Stimulated activated CD4-positive, alpha-beta T cell treated with anti-CD3 and anti-CD28 coated beads, Interleukin-4, amount 100 ng/mL, for 1 hour (primary cell): ENCODE measurements around the gene ADAMTS2.
"Not testable (repeated sequence)": the region's sequence is repeated elsewhere in the genome, so short reads cannot be mapped to it uniquely, and the experiment has no call there.

ENCODE experiments used
- DNase-seq: peaks from one replicate; pipeline ENCODE4 v3.0.0-alpha.2; 2020

Gene ADAMTS2

DNA sequence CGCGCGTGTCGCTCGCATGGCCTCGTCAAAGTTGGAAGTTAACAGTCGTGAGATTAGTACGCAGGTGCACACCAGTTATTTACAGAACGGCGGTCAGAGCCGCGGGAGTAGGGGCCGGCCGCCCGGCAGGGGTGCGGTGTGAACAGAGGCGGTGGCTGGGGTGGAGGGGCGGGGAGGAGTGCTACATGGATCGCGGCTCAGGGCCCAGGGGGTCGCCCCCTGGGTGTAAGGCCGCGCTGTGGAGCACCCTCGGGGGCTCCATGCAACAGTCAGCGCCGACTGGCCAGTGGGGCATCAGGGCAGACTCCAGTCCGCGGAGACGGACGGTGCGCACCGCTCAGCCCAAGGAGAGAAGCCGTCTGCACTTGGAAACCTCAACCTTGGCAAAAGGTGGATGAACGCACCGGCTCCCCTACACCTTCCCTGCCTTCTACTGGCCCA, 224.8 kb downstream of the ADAMTS2 start:
- DNase-seq: no peak

DNA sequence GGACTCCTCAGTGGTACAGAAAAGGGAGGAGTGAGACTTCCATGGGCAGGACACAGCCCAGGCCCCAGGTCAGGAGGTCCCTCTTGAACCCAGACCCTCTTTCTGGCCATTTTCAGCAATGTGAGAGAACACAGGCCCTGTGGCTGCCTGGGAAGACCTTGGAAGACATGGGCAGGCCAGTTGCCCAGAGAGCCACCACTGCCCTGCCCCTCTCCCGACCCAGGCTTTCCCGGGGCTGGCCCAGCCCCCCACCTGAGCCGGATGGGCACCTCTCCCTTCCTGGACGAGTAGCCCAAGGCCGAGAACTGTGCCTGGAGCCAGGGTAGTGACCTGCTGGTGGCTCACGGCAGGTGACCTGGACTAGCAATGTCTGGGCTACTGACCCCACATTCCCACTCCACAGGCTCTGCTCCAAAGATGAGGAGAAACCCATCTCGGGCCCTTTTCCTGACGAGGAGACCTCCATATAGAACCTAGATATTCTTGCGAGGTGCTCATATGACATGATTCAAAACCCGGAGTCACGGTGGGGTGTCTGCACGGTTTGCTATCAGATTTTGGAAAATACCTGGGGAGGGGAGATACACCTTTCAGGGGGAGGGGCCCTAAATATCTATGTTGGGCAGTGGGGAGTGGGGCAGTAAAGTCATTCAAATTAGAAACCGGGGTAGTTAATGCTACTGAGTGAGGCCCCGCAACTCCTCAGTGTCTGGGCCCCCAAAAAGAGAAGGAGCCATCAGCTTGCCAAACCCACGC, 225.7 kb downstream of the ADAMTS2 start:
- no peak for DNase-seq

GRCh38 chr5:179118756-179119414, 226.4 kb downstream of the ADAMTS2 start:
- no peak for DNase-seq

- DNase-seq: no peak
These were observed 226.9 kb downstream of the ADAMTS2 start for GRCh38 chr5:179118338-179118737.

GRCh38 chr5:179115845-179116524, 229.3 kb downstream of the ADAMTS2 start:
- DNase-seq: no peak

DNA sequence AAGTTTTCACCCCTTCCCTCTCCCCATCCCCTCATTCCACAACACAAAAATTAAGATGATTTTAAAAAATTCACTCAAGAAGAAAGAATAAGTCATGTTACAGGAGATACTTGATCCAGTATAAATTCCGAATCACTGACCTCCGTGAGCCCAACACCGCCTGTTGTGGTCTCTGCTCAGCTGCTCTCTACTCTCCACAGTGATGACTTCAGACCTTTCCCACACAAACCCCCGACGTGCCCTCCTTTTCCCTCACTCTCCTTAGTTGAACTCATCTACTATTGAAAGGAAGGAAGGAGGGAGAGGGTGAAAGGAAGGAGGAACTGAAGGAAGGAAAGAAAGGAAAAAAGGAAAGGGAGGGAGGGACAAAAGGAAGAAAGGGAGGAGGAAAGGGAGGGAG, 230.0 kb downstream of the ADAMTS2 start:
- DNase-seq: no peak

DNA sequence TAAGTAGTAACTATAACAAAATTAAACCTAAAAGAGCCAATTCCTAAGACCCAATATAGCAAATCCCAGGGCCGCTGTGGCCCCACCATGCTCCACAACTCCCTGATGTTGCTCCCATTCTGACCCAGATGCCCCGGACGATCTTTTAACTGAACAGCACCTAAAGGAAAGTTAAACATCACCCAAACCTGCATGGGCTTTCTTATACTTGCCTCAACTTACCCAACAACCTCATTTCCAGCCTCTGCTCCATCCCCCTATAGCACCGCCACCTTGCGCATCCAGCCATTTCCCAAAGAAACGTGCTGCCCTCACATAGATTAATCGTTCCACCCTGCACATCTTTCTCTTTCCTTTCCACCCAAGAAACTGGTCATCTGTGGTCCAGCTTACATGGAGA, 230.5 kb downstream of the ADAMTS2 start:
- no peak for DNase-seq

DNA sequence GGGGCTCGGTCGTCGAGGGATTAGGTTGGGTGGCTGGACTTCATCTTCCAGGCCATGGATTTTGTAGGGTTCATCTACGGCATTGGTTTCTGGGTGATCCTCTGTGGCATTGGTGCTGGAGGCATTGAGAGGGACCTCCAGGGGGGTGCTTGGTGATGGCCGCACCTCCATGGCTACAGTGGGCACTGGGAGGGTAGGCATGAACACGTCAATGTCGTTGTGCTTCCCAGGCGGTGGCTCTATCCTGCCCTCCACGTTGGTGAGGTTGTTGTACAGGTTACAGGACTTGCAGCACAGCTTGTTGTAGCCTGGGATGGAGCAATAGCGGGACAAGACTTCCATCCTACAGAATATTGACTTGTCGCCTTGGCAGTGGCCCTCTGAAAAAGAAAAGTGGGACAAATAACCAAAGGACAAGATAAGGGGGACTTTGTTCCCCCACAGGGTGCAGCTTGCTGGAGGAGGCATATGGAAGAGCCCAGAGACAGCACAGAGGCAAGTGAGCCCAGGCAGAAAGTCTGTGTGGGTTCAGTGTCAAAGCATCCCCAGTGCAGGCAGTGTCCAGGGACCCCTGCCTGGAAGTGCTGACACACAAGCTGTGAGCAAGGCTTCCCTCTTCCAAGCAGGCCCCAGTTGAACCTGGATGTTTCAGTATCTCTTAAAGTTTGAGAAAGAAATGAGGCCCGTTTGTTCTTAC, 231.2 kb downstream of the ADAMTS2 start:
- DNase-seq: no peak

DNA sequence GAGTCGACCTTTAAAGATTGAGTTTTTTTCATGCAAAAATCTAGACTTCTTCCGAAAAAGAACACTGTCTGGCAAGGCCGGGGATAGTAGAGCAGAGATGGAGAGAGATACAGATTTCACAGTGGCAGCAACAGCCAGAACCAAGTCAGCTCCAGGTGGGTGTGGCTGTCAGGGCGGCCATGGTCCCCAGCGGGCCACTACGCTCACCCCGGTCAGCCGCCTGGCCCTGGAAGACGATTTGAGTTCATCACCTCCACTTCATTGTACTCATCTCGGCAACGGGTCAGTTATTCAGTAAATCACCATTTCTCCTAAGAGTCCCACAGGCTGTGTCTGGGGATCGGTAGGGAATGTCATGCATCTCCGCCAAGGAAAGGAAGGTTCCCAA, 232.1 kb downstream of the ADAMTS2 start:
- no peak for DNase-seq

- no peak for DNase-seq
These were observed 232.7 kb downstream of the ADAMTS2 start for GRCh38 chr5:179112469-179113142.

- no peak for DNase-seq
These were observed 233.7 kb downstream of the ADAMTS2 start for GRCh38 chr5:179111267-179112207.

- DNase-seq: no peak
These were observed 234.7 kb downstream of the ADAMTS2 start for GRCh38 chr5:179110528-179110927.

DNA sequence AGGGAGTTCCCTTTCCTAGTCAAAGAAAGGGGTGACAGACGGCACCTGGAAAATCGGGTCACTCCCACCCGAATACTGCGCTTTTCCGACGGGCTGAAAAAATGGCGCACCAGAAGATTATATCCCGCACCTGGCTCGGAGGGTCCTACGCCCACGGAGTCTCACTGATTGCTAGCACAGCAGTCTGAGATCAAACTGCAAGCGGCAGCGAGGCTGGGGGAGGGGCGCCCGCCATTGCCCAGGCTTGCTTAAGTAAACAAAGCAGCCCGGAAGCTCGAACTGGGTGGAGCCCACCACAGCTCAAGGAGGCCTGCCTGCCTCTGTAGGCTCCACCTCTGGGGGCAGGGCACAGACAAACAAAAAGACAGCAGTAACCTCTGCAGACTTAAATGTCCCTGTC, 244.0 kb downstream of the ADAMTS2 start:
- DNase-seq: not testable (repeated sequence)

DNA sequence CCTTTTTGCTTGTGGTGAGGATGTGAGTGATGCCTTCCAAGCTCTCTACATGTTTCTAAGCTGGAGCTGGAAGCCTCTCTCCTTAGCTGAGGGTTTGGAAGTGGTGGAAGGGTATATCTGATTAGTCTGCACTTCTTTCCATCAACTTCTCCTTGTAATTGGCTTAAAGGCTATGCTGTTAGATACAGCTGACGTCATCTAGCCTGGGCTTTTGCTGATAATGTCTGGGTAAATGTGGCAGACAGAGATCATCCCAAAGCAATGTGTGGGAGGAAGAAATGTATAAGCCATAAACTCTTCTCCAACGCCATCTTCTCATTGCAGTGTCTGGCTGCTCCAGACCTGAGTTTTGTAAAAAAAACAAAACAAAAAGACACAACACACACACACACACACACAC, 255.8 kb downstream of the ADAMTS2 start:
- no peak for DNase-seq

- no peak for DNase-seq
These were observed 264.5 kb downstream of the ADAMTS2 start for GRCh38 chr5:179080724-179081123.

GRCh38 chr5:179079165-179079987, 265.9 kb downstream of the ADAMTS2 start:
- no peak for DNase-seq

- DNase-seq: no peak
These were observed 279.6 kb downstream of the ADAMTS2 start for GRCh38 chr5:179065703-179066102.

GRCh38 chr5:179061025-179061424, 284.2 kb downstream of the ADAMTS2 start:
- no peak for DNase-seq
